Gastroesophageal sphincter (tissue), 3 donors: Measurements from ENCODE around the gene DNAAF5.

Source experiments
- CTCF ChIP-seq, 4 experiments: fragments of 200-600 bp in 2 of 4; fragments of 450-650 bp in 2 of 4; sonication (generic) in 1 of 4; IDR thresholded peaks; one replicate each; pipeline ENCODE4 v1.5.1; 2017 to 2019; ENCODE audit warnings: antibody characterized with exemption in 4 of 4, mild to moderate bottlenecking in 2 of 4, moderate library complexity in 2 of 4
- EP300 ChIP-seq: sonication (generic); formaldehyde crosslinking; IDR thresholded peaks from one replicate; pipeline ENCODE4 v1.6.1; 2017; ENCODE audit warnings: antibody characterized with exemption, mild to moderate bottlenecking
- POLR2A ChIP-seq, 2 donors: fragments of 450-650 bp; IDR thresholded peaks; one replicate each; pipeline ENCODE4 v1.6.1; 2017; ENCODE audit warnings: antibody characterized with exemption in 2 of 2, mild to moderate bottlenecking in 2 of 2, moderate library complexity in 1 of 2

DNA sequence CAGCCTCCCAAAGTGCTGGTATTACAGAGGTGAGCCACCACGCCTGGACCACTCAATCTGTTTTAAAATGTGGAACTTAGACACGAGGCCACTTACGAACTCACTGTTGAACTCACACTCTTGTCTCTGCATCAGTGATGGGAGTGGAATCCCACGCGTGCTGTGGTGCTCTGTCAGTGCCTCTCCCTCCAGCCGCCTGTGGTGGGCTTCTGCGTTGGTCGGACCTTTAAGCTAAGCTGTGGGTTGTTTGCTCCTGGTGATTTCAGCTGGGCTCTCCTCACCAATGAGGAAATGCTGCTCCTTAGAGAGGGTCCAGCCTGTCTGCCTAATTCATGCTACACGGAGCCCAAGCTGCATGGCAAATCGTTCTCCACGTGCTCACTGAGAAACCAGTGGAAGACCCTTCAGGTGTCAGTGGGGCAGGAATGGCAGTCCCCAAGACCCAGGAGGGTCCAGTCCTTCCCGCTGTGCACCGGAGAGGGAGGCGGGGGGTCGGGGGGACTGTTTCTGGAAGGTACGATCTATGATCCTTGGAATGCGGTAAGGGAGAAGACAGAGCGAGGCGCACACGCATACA, 18.4 kb downstream of the DNAAF5 start:
- no peak for TF ChIP-seq CTCF (IDR thresholded peaks at IDR 0.05)
- TF ChIP-seq EP300, result no peak
- TF ChIP-seq POLR2A (IDR thresholded peaks at IDR 0.05), result no peak
